Astrocyte (in vitro differentiated cells and primary cell): Measurements from ENCODE around the gene AGPAT3. TPM values are rescaled to one million over a fixed set of nuclear protein-coding genes. Genes with fewer than 3 reads are reported as not detected.

Experiments used
- DNase-seq: peaks from one replicate; pipeline ENCODE4 v3.0.0-alpha.2; 2010; ENCODE audit warnings: low read depth
- FAIRE-seq: peaks from 2 replicates; lab custom pipeline; 2011; peaks lifted over from hg19 to GRCh38; lab: Jason Lieb, UNC
- H2AFZ ChIP-seq: 2 replicates; pipeline ENCODE4 v1.6.0; 2012; ENCODE audit warnings: low read depth, low read length, inconsistent platforms
- H3K27ac ChIP-seq: 2 replicates; pipeline ENCODE4 v1.5.1; 2011; ENCODE audit warnings: low read depth, low read length, inconsistent platforms
- H3K27me3 ChIP-seq: 2 replicates; pipeline ENCODE4 v1.6.0; 2011; ENCODE audit warnings: low read length, inconsistent platforms; ENCODE audit not compliant: insufficient read depth
- H3K36me3 ChIP-seq: 2 replicates; pipeline ENCODE4 v1.5.1; 2011; ENCODE audit warnings: low read length, inconsistent platforms; ENCODE audit not compliant: insufficient read depth
- H3K4me1 ChIP-seq: 2 replicates; pipeline ENCODE4 v1.5.1; 2011; ENCODE audit warnings: low read length, inconsistent platforms; ENCODE audit not compliant: insufficient read depth
- H3K4me2 ChIP-seq: 2 replicates; pipeline ENCODE4 v1.6.0; 2012; ENCODE audit warnings: low read length, inconsistent platforms
- H3K4me3 ChIP-seq: 2 replicates; pipeline ENCODE4 v1.5.1; 2011; ENCODE audit warnings: low read depth, mild to moderate bottlenecking, low read length, inconsistent platforms; ENCODE audit not compliant: insufficient read depth
- H3K79me2 ChIP-seq: 2 replicates; pipeline ENCODE4 v1.6.0; 2012; ENCODE audit warnings: mild to moderate bottlenecking, low read length, inconsistent platforms; ENCODE audit not compliant: insufficient read depth
- H3K9ac ChIP-seq: 2 replicates; pipeline ENCODE4 v1.6.0; 2012; ENCODE audit warnings: mild to moderate bottlenecking, low read length, inconsistent platforms
- H3K9me3 ChIP-seq: 2 replicates; pipeline ENCODE4 v1.5.1; 2012; ENCODE audit warnings: low read depth, mild to moderate bottlenecking, low read length, inconsistent platforms; ENCODE audit not compliant: insufficient read depth
- H4K20me1 ChIP-seq: 2 replicates; pipeline ENCODE4 v1.6.0; 2012; ENCODE audit warnings: low read length, inconsistent platforms; ENCODE audit not compliant: insufficient read depth
- H3K27ac Mint-ChIP-seq: one replicate; pipeline ENCODE4 v1.8.0; 2021; ENCODE audit warnings: mild to moderate bottlenecking, mixed read lengths; ENCODE audit not compliant: unreplicated experiment
- H3K27me3 Mint-ChIP-seq: one replicate; pipeline ENCODE4 v1.8.0; 2021; ENCODE audit warnings: low read depth, mixed read lengths; ENCODE audit not compliant: unreplicated experiment
- H3K36me3 Mint-ChIP-seq: one replicate; pipeline ENCODE4 v1.8.0; 2021; ENCODE audit warnings: low read depth, mixed read lengths; ENCODE audit not compliant: unreplicated experiment
- H3K4me1 Mint-ChIP-seq: one replicate; pipeline ENCODE4 v1.8.0; 2021; ENCODE audit warnings: low read depth, mixed read lengths; ENCODE audit not compliant: unreplicated experiment
- H3K4me3 Mint-ChIP-seq: one replicate; pipeline ENCODE4 v1.8.0; 2021; ENCODE audit warnings: mild to moderate bottlenecking, moderate library complexity, mixed read lengths; ENCODE audit not compliant: unreplicated experiment
- H3K9me3 Mint-ChIP-seq: one replicate; pipeline ENCODE4 v1.8.0; 2021; ENCODE audit warnings: mild to moderate bottlenecking, mixed read lengths; ENCODE audit not compliant: unreplicated experiment
- EZH2 ChIP-seq: IDR thresholded peaks from 2 replicates; pipeline ENCODE4 v1.6.1; 2012; ENCODE audit warnings: mild to moderate bottlenecking, low read length, inconsistent platforms; ENCODE audit not compliant: insufficient read depth
- total RNA-seq: library from RNA; stranded (reverse); gene quantifications from 2 replicates; pipeline ENCODE4 v1.2.1, GENCODE V29; 2021
- TF ChIP-seq, protein P1 (sequence below): IDR thresholded peaks from 2 replicates; pipeline ENCODE4 v1.5.1; 2011; ENCODE audit warnings: low read depth, mild to moderate bottlenecking, inconsistent platforms, low read length, moderate library complexity; ENCODE audit not compliant: insufficient read depth

Gene AGPAT3
- total RNA-seq, 1 donor from 2014 or later = 34.7 TPM

DNA sequence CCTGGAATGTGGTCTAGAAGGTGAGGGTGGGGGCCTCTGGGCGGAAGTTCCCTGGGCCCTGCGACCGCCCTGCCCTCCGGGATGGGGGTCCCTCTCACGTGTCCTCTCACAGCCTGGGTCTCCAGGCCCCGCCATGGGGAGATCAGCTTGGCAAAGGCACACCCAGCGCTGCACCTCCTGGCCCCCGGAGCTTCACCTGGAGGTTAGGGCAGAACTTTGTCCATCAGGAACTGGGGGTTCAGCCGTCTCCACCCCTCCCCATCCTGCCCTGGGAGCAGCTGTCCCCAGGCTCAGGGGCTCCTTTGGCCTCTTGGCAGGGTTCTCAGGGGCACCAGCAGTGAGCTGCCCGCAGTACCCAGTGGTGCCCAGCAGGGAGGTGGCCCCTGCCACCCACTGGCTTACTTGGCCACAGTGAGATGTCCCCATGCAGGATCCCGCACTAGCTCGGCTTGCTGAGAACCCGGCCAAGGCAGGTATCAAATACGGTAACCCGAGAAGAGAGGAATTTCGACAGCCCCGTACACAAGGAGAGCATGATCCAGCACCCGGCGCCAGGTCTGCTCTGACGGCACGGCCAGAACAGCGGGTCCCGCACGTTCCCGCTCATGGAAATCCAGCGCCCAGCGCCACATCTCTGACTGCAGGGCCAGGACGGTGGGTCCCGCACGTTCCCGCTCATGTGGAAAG is 38.9 kb upstream of the AGPAT3 start:
- Histone ChIP-seq H3K4me1 (peaks cover 9% of the 10 kb centered on the region), H3K4me3 (no peak overlapping the region), H3K27me3 (peaks cover 2% of the 10 kb centered on the region), H4K20me1 (no peaks in the 10 kb centered on the region), H2AFZ (no peak overlapping the region), H3K27ac (no peak overlapping the region), H3K36me3 (no peaks in the 10 kb centered on the region), H3K79me2 (no peaks in the 10 kb centered on the region), H3K9ac (no peak overlapping the region), H3K9me3 (no peaks in the 10 kb centered on the region), H3K4me2 (no peak overlapping the region)
- no peak overlapping the region for H3K4me3 Mint-ChIP-seq
- no peaks in the 10 kb centered on the region for H3K36me3 Mint-ChIP-seq
- peaks cover 5% of the 10 kb centered on the region for H3K4me1 Mint-ChIP-seq
- H3K27me3 Mint-ChIP-seq = peaks cover 9% of the 10 kb centered on the region
- DNase-seq (no peak), FAIRE-seq (no peak)
- TF ChIP-seq EZH2 = no peak
- TF ChIP-seq, protein P1, sequence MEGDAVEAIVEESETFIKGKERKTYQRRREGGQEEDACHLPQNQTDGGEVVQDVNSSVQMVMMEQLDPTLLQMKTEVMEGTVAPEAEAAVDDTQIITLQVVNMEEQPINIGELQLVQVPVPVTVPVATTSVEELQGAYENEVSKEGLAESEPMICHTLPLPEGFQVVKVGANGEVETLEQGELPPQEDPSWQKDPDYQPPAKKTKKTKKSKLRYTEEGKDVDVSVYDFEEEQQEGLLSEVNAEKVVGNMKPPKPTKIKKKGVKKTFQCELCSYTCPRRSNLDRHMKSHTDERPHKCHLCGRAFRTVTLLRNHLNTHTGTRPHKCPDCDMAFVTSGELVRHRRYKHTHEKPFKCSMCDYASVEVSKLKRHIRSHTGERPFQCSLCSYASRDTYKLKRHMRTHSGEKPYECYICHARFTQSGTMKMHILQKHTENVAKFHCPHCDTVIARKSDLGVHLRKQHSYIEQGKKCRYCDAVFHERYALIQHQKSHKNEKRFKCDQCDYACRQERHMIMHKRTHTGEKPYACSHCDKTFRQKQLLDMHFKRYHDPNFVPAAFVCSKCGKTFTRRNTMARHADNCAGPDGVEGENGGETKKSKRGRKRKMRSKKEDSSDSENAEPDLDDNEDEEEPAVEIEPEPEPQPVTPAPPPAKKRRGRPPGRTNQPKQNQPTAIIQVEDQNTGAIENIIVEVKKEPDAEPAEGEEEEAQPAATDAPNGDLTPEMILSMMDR = no peak
- peaks cover 3% of the 10 kb centered on the region for H3K9me3 Mint-ChIP-seq
- H3K27ac Mint-ChIP-seq = no peak overlapping the region

DNA sequence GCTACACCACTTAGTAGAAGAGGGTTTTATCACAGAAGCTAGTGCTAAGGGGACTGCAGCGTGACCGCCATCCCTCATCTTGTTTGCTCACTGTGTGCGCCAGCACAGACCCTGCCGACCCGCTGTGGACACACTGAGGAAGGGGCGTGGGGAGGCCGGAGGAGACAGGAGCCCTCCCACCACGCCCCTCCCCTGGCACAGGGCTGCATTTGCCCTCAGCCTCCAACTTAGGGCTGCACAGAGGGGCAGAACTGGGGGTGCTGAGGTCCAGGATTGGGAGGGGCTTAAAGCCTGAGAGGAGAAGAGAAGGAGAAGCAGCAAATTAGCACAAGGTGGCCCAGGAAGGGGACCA is 38.4 kb upstream of the AGPAT3 start:
- Mint-ChIP-seq H3K27me3 (peaks cover 9% of the 10 kb centered on the region), H3K36me3 (no peaks in the 10 kb centered on the region), H3K4me3 (no peak overlapping the region), H3K9me3 (peaks cover 3% of the 10 kb centered on the region), H3K27ac (no peak overlapping the region), H3K4me1 (peaks cover 5% of the 10 kb centered on the region)
- Histone ChIP-seq H4K20me1 (no peaks in the 10 kb centered on the region), H2AFZ (peak overlapping the region; percentile 38), H3K79me2 (no peaks in the 10 kb centered on the region), H3K36me3 (no peaks in the 10 kb centered on the region), H3K27ac (no peak overlapping the region), H3K4me1 (peaks cover 9% of the 10 kb centered on the region), H3K4me2 (peak overlapping the region; percentile 30), H3K9me3 (no peaks in the 10 kb centered on the region), H3K27me3 (peaks cover 6% of the 10 kb centered on the region), H3K9ac (peak overlapping the region; percentile 31), H3K4me3 (no peak overlapping the region)
- DNase-seq (no peak), FAIRE-seq (no peak)
- no peak for TF ChIP-seq EZH2
- TF ChIP-seq, protein P1 = no peak

DNA sequence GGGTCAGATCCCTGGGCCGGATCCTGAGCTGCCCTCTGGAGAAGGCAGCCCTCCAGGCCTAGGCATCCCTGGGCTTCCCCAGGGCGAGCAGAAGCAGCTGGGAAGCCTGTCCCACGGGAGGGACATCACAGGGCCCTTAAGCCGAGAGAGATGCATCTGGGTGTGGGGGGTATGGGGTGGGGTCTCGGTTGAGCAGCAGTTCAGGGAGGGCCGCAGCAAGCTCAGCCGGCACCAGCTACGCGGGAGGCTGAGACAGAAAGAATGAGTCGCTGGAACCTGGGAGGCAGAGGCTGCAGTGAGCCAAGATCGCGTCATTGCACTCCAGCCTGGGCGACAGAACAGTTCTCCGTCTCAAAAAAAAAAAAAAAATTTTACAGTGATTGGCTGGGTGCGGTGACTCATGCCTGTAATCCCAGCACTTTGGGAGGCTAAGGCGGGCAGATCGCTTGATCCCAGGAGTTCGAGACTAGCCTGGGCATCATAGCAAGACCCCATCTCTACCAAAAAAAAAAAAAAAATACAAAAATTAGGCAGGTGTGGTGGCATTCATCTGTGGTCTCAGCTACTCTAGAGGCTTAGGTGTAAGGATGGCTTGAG is 37.9 kb upstream of the AGPAT3 start:
- H2AFZ ChIP-seq = peak overlapping the region; percentile 38
- TF ChIP-seq, protein P1 = no peak
- no peak for TF ChIP-seq EZH2
- no peaks in the 10 kb centered on the region for H3K79me2 ChIP-seq
- no peak overlapping the region for H3K4me3 Mint-ChIP-seq
- no peak overlapping the region for H3K27ac ChIP-seq
- no peaks in the 10 kb centered on the region for H4K20me1 ChIP-seq
- H3K27ac Mint-ChIP-seq = no peak overlapping the region
- peaks cover 9% of the 10 kb centered on the region for H3K27me3 Mint-ChIP-seq
- H3K4me2 ChIP-seq = peak overlapping the region; percentile 30
- peaks cover 3% of the 10 kb centered on the region for H3K9me3 Mint-ChIP-seq
- no peak overlapping the region for H3K4me3 ChIP-seq
- peaks cover 5% of the 10 kb centered on the region for H3K4me1 Mint-ChIP-seq
- H3K36me3 Mint-ChIP-seq = no peaks in the 10 kb centered on the region
- DNase-seq (peak; percentile 41), FAIRE-seq (no peak)
- H3K9ac ChIP-seq = peak overlapping the region; percentile 31
- H3K27me3 ChIP-seq = peaks cover 6% of the 10 kb centered on the region
- no peaks in the 10 kb centered on the region for H3K9me3 ChIP-seq
- H3K4me1 ChIP-seq = peaks cover 9% of the 10 kb centered on the region
- H3K36me3 ChIP-seq = no peaks in the 10 kb centered on the region
